Measurements from ENCODE around the gene PRR12. TPM values are rescaled to one million over a fixed set of nuclear protein-coding genes. Genes with fewer than 3 reads are reported as not detected.

PRR12 gene
- total RNA-seq, 2 experiments from 2014 or later, result 16.4 to 16.9 TPM

DNA sequence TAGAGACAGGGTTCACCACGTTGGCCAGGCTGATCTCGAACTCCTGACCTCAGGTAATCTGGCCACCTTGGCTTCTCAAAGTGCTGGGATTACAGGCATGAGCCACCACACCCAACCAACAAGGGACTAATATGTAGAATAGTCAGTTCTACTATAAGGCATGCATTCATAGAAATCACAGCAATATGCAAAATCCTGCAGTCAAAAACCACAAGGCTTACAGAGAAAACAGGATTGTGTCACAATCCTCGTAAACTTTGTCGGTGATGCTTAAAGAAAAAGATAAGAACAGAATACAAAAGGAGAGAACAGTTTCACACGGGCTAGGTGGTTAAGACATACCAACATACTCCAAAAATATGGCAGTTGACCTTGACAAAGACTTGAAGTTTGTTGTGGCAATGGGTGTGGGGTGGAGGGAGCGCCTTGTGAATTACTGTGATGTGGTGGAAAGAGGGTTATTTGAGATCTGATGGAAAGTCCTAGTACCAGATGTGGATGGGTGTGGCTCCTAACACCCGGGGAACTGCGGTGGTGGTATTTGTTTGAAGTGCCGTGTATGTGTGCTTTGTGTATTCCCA lies 23.0 kb upstream of the PRR12 start:
- peak; percentile 67 for DNase-seq
- Mint-ChIP-seq H3K4me1 (ENCODE audit: low read depth) (peaks cover 70% of the 10 kb centered on the region), H3K4me3 (no peak overlapping the region), H3K27ac (peak overlapping the region; percentile 67), H3K27me3 (ENCODE audit: low read depth) (no peaks in the 10 kb centered on the region), H3K9me3 (no peaks in the 10 kb centered on the region), H3K36me3 (ENCODE audit: low read depth) (peaks cover 13% of the 10 kb centered on the region)
- CTCF ChIA-PET, result interaction anchor here (1.2 to 4.5 kb wide), 3 partner anchors 12 to 47 kb away, joined by 4 to 30 read pairs (median 16); partner anchors contain the start of genes NOSIP and PRRG2
- intact Hi-C loops (cut with micrococcal nuclease), result loop anchor here (1.0 kb wide), 1 partner anchor 14 kb away; no protein-coding TSS in a partner anchor

DNA sequence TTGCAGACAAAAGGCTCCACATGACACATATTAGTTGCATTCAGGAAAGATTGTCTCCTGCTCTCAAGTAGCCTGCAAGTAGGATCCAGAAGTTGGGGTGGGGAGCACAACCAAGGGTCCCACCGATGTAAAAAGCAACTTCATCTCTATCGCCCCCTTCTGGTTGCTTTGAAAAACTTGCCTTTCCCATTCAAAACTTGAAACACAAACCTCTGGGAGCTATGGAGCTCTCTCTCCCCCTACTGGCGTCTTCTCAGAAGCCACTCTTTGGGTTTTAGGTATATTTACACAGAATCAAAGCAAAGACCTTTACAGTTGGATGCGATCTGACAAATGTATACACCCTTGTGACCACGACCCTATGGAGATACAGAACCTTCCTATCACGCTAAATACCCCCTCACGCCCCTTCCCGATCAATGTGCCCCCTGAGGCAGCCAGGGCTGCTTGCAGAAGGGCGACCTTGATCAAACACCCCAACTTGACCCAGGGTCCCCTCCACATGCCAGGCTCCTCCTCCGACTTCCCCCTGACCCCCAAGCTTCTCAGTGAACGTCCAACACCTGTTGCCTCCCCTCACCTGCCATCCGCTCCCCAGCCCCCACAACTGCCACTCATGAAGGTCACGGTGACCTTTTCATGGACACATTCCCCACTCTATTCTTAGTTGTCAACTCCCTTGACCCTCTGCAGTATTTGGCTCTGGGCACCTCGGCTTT lies 20.7 kb upstream of the PRR12 start:
- intact Hi-C loops (cut with micrococcal nuclease), result loop anchor here (1.0 to 5.0 kb wide), 5 partner anchors 23 to 110 kb away; partner anchors contain the start of gene FLT3LG
- peaks cover 53% of the 10 kb centered on the region for H3K4me1 Mint-ChIP-seq (ENCODE audit: low read depth)
- no peaks in the 10 kb centered on the region for H3K9me3 Mint-ChIP-seq
- H3K36me3 Mint-ChIP-seq (ENCODE audit: low read depth), result peaks cover 5% of the 10 kb centered on the region
- no peak overlapping the region for H3K4me3 Mint-ChIP-seq
- CTCF ChIA-PET, result interaction anchor here (0.6 to 6.7 kb wide), 18 partner anchors 9 to 108 kb away, joined by 3 to 101 read pairs (median 8); partner anchors contain the start of genes FLT3LG, NOSIP, PRRG2 and RCN3
- peak overlapping the region; percentile 0 for H3K27ac Mint-ChIP-seq
- H3K27me3 Mint-ChIP-seq (ENCODE audit: low read depth), result no peaks in the 10 kb centered on the region
- peak; percentile 88 for DNase-seq

DNA sequence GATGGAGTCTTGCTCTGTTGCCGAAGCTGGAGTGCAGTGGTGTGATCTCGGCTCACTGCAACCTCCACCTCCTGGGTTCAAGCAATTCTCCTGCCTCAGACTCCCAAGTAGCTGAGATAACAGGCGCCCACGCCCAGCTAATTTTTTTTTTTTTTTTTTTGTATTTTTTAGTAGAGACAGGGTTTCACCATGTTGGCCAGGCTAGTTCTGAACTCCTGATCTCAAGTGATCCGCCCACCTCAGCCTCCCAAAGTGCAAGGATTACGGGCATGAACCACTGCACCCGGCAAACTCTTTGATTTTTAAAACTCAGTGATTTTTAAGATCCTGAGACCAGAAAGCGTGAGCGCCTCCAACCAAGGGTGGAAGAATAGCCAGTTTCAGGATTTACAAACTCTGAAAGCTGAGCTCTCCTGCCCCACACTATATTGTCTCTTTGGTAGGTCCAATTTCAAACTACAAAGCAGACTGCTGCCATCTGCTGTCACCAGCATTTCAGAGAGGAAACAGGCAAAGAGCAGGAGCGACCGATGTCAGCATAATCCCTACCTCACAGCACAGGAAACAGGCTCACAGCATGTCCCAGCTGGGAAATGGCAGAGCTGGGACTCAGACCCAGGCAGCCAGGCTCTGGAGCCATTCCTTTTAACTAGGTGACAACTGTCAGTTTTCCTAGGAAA lies 19.8 kb upstream of the PRR12 start:
- Mint-ChIP-seq H3K4me1 (ENCODE audit: low read depth) (peaks cover 46% of the 10 kb centered on the region), H3K27me3 (ENCODE audit: low read depth) (no peaks in the 10 kb centered on the region), H3K9me3 (no peaks in the 10 kb centered on the region), H3K4me3 (no peak overlapping the region), H3K36me3 (ENCODE audit: low read depth) (peaks cover 5% of the 10 kb centered on the region), H3K27ac (peak overlapping the region; percentile 29)
- CTCF ChIA-PET, result interaction anchor here (0.7 to 6.7 kb wide), 17 partner anchors 8 to 108 kb away, joined by 3 to 101 read pairs (median 6); partner anchors contain the start of genes NOSIP, PRRG2, RCN3 and RPS11
- intact Hi-C loops (cut with micrococcal nuclease), result loop anchor here (1.0 to 5.0 kb wide), 5 partner anchors 24 to 109 kb away; partner anchors contain the start of gene FLT3LG
- peak; percentile 69 for DNase-seq

DNA sequence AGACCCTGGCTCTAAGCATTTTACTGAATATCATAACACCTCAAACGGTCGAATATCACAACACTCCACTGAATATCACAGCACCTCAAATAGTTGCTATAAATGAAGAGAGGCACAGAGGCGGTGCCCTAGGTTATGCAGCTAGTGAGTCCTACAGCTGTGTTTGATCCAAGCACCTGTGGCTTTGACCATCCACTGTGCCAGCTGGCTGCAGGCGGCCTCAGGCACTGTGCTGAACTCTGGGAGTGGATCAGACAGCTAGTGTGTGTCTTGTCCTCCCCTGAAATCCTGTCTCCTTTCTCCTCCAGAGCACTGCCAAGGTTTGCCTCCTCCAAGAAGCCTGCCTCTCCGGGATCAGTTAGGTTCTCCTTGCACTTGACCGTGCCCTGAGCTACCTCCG lies 18.0 kb upstream of the PRR12 start:
- H3K4me3 Mint-ChIP-seq, result no peak overlapping the region
- DNase-seq, result no peak
- H3K36me3 Mint-ChIP-seq (ENCODE audit: low read depth), result peaks cover 5% of the 10 kb centered on the region
- no peaks in the 10 kb centered on the region for H3K9me3 Mint-ChIP-seq
- intact Hi-C loops (cut with micrococcal nuclease), result loop anchor here (5.0 kb wide), 1 partner anchor 36 kb away; no protein-coding TSS in a partner anchor
- no peaks in the 10 kb centered on the region for H3K27me3 Mint-ChIP-seq (ENCODE audit: low read depth)
- CTCF ChIA-PET, result interaction anchor here (0.6 to 6.7 kb wide), 3 partner anchors 13 to 26 kb away, joined by 3 to 101 read pairs (median 74); no protein-coding TSS in a partner anchor
- peaks cover 45% of the 10 kb centered on the region for H3K4me1 Mint-ChIP-seq (ENCODE audit: low read depth)
- peak overlapping the region; percentile 56 for H3K27ac Mint-ChIP-seq

DNA sequence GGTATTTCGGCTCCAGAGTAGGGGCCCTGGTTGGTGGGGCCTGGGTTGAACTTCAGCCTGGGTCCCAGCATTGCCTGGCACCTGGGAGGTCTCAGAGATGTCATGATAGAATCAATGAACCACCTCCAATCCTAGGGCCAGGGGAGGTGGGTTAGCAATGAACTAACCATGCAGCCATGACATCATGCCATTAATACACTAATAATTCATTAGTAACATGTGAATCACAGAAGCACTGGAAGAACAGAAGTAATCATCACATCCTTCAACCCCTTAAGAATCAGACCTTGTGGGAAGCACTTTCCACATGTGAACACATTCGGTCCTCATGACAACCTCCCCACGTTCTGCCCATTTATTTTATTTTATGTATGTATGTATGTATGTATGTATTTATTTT lies 17.6 kb upstream of the PRR12 start:
- no peak for DNase-seq
- H3K27ac Mint-ChIP-seq, result peak overlapping the region; percentile 56
- peaks cover 5% of the 10 kb centered on the region for H3K36me3 Mint-ChIP-seq (ENCODE audit: low read depth)

DNA sequence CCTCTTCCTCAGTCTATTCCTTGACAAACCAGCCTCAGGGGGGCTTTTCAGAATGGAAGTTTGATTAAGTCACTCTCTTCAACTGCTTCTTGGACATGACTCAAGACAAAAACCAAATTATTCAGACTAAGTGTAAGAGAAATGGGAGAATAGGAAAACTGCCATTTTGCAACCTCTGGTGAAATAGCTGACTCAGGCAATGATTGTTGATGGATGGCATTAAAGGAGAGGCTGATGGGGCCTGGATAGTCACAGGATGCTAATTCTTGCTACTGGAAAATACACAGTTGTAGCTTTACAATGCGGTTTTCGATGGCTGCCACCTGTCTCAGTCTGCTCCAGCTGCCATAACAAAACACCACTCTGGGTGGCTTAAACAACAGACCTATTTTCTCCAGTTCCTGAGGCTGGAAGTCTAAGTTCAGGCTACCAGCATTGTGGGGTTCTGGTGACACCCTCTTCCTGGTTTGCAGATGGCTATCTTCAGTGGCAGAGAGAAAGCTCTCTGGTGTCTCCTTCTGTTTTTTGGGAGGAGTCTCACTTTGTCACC lies 16.7 kb upstream of the PRR12 start:
- H3K36me3 Mint-ChIP-seq (ENCODE audit: low read depth), result peaks cover 5% of the 10 kb centered on the region
- no peak for DNase-seq
- intact Hi-C loops (cut with micrococcal nuclease), result loop anchor here (5.0 kb wide), 1 partner anchor 37 kb away; no protein-coding TSS in a partner anchor
- H3K27me3 Mint-ChIP-seq (ENCODE audit: low read depth), result no peaks in the 10 kb centered on the region
- CTCF ChIA-PET, result interaction anchor here (0.6 to 6.7 kb wide), 5 partner anchors 14 to 71 kb away, joined by 3 to 74 read pairs (median 4); no protein-coding TSS in a partner anchor
- H3K27ac Mint-ChIP-seq, result peak overlapping the region; percentile 53
- no peaks in the 10 kb centered on the region for H3K9me3 Mint-ChIP-seq
- H3K4me3 Mint-ChIP-seq, result no peak overlapping the region
- H3K4me1 Mint-ChIP-seq (ENCODE audit: low read depth), result peaks cover 48% of the 10 kb centered on the region

More for the DNA sequence above, 17.6 kb upstream of the PRR12 start:
- CTCF ChIA-PET, result interaction anchor here (0.6 to 6.7 kb wide), 3 partner anchors 13 to 68 kb away, joined by 3 to 74 read pairs (median 17); no protein-coding TSS in a partner anchor
- Mint-ChIP-seq H3K4me3 (no peak overlapping the region), H3K9me3 (no peaks in the 10 kb centered on the region), H3K4me1 (ENCODE audit: low read depth) (peaks cover 45% of the 10 kb centered on the region), H3K27me3 (ENCODE audit: low read depth) (no peaks in the 10 kb centered on the region)
- intact Hi-C loops (cut with micrococcal nuclease), result loop anchor here (5.0 kb wide), 1 partner anchor 36 kb away; no protein-coding TSS in a partner anchor

DNA sequence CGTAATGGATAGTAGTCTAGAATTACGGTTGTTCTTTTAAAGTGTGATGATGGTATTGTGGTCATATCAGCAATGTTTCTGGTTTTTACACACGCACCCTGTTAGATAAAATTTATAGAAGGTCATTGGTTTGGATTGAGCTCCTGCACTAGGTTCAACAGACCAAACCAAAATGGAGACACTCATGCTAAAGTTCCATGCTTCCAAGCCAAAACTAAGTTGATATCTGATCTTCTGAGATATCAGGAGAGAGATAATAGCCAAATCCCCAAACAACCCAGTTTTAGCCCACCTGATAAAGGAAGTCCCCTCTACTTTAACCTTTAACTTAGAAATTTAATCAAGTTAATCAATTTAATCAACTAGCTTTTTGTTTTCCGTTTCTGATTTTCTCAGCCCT lies 11.8 kb upstream of the PRR12 start:
- Mint-ChIP-seq H3K4me3 (peak overlapping the region; percentile 85), H3K27ac (no peak overlapping the region), H3K4me1 (ENCODE audit: low read depth) (peaks cover 39% of the 10 kb centered on the region), H3K36me3 (ENCODE audit: low read depth) (peaks cover 1% of the 10 kb centered on the region), H3K9me3 (no peaks in the 10 kb centered on the region), H3K27me3 (ENCODE audit: low read depth) (no peaks in the 10 kb centered on the region)
- intact Hi-C loops (cut with micrococcal nuclease), result no loop called here
- CTCF ChIA-PET, result interaction anchor here (0.7 to 4.4 kb wide), 7 partner anchors 9 to 76 kb away, joined by 4 to 30 read pairs (median 6); no protein-coding TSS in a partner anchor
- no peak for DNase-seq

DNA sequence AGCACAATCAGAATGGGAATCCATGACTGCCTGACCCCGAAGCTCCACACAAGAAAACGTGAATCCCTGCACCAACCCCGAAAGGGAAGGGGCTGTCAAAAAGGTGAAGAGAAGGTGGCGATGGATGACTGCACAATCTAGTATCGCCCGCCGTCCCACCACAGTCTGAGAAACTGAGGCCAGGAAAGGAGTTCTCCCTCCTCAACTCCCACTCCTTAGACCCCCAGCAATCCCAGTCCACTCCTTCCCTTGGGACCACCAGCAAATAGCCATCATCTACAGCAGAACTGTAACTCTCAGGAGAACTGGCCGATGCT lies 11.1 kb upstream of the PRR12 start:
- intact Hi-C loops (cut with micrococcal nuclease), result loop anchor here (1.0 kb wide), 3 partner anchors 10 to 96 kb away; partner anchors contain the start of gene RRAS
- H3K9me3 Mint-ChIP-seq, result no peaks in the 10 kb centered on the region
- peaks cover 36% of the 10 kb centered on the region for H3K4me1 Mint-ChIP-seq (ENCODE audit: low read depth)
- peak overlapping the region; percentile 85 for H3K4me3 Mint-ChIP-seq
- CTCF ChIA-PET, result interaction anchor here (0.9 to 4.4 kb wide), 10 partner anchors 8 to 138 kb away, joined by 3 to 30 read pairs (median 4); no protein-coding TSS in a partner anchor
- H3K27me3 Mint-ChIP-seq (ENCODE audit: low read depth), result no peaks in the 10 kb centered on the region
- H3K27ac Mint-ChIP-seq, result peak overlapping the region; percentile 82
- DNase-seq, result no peak
- H3K36me3 Mint-ChIP-seq (ENCODE audit: low read depth), result peaks cover 1% of the 10 kb centered on the region

DNA sequence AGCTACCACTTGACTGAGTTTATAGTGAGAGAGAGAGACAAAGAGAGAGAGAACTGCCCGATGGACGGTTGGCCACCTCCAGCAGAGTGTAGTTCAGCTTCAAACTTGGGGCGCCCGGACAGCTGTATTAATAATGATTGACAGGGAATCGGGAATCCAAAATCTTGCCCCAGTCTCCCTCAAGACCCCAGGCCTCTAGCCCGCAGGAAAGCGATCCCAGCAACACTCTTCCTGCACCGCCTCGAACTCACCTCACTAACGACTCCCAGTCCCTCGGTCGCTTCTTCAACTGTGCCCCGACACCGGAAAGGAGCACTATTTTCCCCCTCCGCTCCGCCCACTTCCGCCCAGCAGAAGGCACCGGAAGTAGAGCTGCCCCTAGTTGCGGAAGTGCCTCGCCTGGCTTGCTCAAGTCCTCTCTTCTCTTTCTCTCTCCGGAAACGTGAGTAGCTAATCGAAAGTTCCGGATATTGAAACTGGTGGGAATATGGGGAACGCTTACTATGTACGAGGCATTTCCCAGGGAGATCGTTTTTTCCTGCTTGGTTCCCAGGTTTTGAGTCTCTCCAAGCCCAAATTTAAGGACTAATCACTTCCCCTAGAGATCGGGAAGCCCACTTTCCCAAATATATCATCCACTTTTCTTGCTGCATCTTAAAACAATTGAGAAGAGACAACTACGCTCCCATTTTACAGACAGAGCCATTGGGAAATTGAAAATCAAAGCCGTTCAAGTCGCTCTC lies 10.5 kb upstream of the PRR12 start, which contains the start of gene NOSIP:
Gene NOSIP (minus strand): TSS at position 293 of the 743 bp plus-strand sequence. CDS start 19,865 bp downstream, outside the sequence.
- intact Hi-C loops (cut with micrococcal nuclease), result loop anchor here (1.0 kb wide), 3 partner anchors 10 to 96 kb away; partner anchors contain the start of gene RRAS
- H3K9me3 Mint-ChIP-seq, result no peaks in the 10 kb centered on the region
- H3K36me3 Mint-ChIP-seq (ENCODE audit: low read depth), result peaks cover 1% of the 10 kb centered on the region
- peaks cover 36% of the 10 kb centered on the region for H3K4me1 Mint-ChIP-seq (ENCODE audit: low read depth)
- H3K27ac Mint-ChIP-seq, result peak within 1 kb of the TSS; percentile 82
- CTCF ChIA-PET, result interaction anchor here (0.9 to 4.4 kb wide), 9 partner anchors 10 to 137 kb away, joined by 3 to 30 read pairs (median 4); no protein-coding TSS in a partner anchor
- H3K27me3 Mint-ChIP-seq (ENCODE audit: low read depth), result no peaks in the 10 kb centered on the region
- DNase-seq, result peak; percentile 98
- peak within 1 kb of the TSS; percentile 85 for H3K4me3 Mint-ChIP-seq

DNA sequence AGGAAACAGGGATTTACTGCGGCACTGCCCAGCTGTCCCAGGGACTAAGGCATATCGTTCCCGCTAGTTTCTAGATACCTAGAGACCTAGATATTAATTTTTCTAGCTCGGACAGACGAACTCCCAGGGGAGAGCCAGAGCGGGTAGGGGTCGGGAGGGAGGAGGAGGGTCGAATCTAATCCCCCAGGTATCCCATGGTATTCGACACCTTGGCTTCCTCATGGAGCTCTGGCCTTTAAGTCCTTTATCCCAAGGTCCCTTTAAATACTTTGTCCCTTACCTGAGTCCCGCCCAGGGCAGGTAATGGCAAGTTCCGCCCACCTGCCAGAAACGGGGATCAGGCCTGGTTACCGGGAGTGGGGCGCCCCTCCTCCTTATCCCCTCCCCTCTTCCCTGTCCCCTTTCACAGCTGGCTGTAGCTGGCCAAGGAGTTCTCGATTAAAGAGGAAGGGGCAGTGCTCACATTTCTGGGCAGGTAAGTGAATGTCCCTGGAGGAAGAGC lies 9.9 kb upstream of the PRR12 start, which contains the start of gene PRRG2:
Gene PRRG2 (plus strand): TSS at position 310 of the 502 bp plus-strand sequence. CDS start 1,904 bp downstream, outside the sequence.
- H3K27me3 Mint-ChIP-seq (ENCODE audit: low read depth), result no peaks in the 10 kb centered on the region
- no peak for DNase-seq
- CTCF ChIA-PET, result interaction anchor here (0.9 to 4.4 kb wide), 7 partner anchors 11 to 137 kb away, joined by 3 to 30 read pairs (median 3); no protein-coding TSS in a partner anchor
- H3K4me1 Mint-ChIP-seq (ENCODE audit: low read depth), result peaks cover 36% of the 10 kb centered on the region
- intact Hi-C loops (cut with micrococcal nuclease), result no loop called here
- peaks cover 1% of the 10 kb centered on the region for H3K36me3 Mint-ChIP-seq (ENCODE audit: low read depth)
- H3K4me3 Mint-ChIP-seq, result peak within 1 kb of the TSS; percentile 85
- peak within 1 kb of the TSS; percentile 82 for H3K27ac Mint-ChIP-seq
- no peaks in the 10 kb centered on the region for H3K9me3 Mint-ChIP-seq
